WTC11 (cell line): ENCODE results near the gene NEO1.

Experiments used
- ATF3 ChIP-seq: sonication (generic); formaldehyde crosslinking; conservative IDR thresholded peaks from 2 replicates; pipeline ENCODE4 v1.8.1; 2022; ENCODE audit warnings: mild to moderate bottlenecking, missing genetic modification reagents
- CTCF ChIP-seq: fragments of 200-600 bp; IDR thresholded peaks from 2 replicates; pipeline ENCODE4 v1.8.0; 2022; ENCODE audit warnings: antibody characterized with exemption
- ELF4 ChIP-seq: sonication (generic); formaldehyde crosslinking; IDR thresholded peaks from 2 replicates; pipeline ENCODE4 v1.8.1; 2022; ENCODE audit warnings: low read depth, mild to moderate bottlenecking, moderate library complexity, missing genetic modification reagents
- ESRRA ChIP-seq: sonication (generic); formaldehyde crosslinking; IDR thresholded peaks from 2 replicates; pipeline ENCODE4 v1.8.1; 2022; ENCODE audit warnings: mild to moderate bottlenecking, missing genetic modification reagents, borderline replicate concordance
- FOXK1 ChIP-seq: sonication (generic); formaldehyde crosslinking; IDR thresholded peaks from 2 replicates; pipeline ENCODE4 v1.8.0; 2022; ENCODE audit warnings: mild to moderate bottlenecking, moderate library complexity, missing genetic modification reagents
- NR2C2 ChIP-seq: sonication (generic); formaldehyde crosslinking; IDR thresholded peaks from 2 replicates; pipeline ENCODE4 v1.8.0; 2022; ENCODE audit warnings: mild to moderate bottlenecking, missing genetic modification reagents
- PREB ChIP-seq: sonication (generic); formaldehyde crosslinking; IDR thresholded peaks from 2 replicates; pipeline ENCODE4 v1.8.1; 2022; ENCODE audit warnings: mild to moderate bottlenecking, missing genetic modification reagents, moderate library complexity, borderline replicate concordance
- SP1 ChIP-seq: sonication (generic); formaldehyde crosslinking; conservative IDR thresholded peaks from 2 replicates; pipeline ENCODE4 v1.8.1; 2022; ENCODE audit warnings: missing genetic modification reagents
- USF1 ChIP-seq: sonication (generic); formaldehyde crosslinking; IDR thresholded peaks from 2 replicates; pipeline ENCODE4 v1.8.0; 2022; ENCODE audit warnings: mild to moderate bottlenecking, missing genetic modification reagents
- ZBTB43 ChIP-seq: sonication (generic); formaldehyde crosslinking; IDR thresholded peaks from 2 replicates; pipeline ENCODE4 v1.8.1; 2023; ENCODE audit warnings: mild to moderate bottlenecking, missing genetic modification reagents
- ZMAT4 ChIP-seq: fragments of 250-450 bp; sonication (Bioruptor Pico); IDR thresholded peaks from 2 replicates; pipeline ENCODE4 v1.9.0; 2021; ENCODE audit warnings: mild to moderate bottlenecking
- ZNF138 ChIP-seq: sonication (generic); formaldehyde crosslinking; conservative IDR thresholded peaks from 2 replicates; pipeline ENCODE4 v1.8.1; 2022; ENCODE audit warnings: mild to moderate bottlenecking, moderate library complexity, missing genetic modification reagents
- ZNF263 ChIP-seq: sonication (generic); formaldehyde crosslinking; IDR thresholded peaks from 2 replicates; pipeline ENCODE4 v1.8.1; 2022; ENCODE audit warnings: low read depth, mild to moderate bottlenecking, moderate library complexity, missing genetic modification reagents
- ZSCAN18 ChIP-seq: fragments of 250-450 bp; sonication (Bioruptor Pico); IDR thresholded peaks from 2 replicates; pipeline ENCODE4 v2.1.2; 2022; ENCODE audit warnings: mild to moderate bottlenecking, moderate library complexity

GRCh38 chr15:73006523-73006922 is 45.7 kb upstream of the NEO1 start:
- TF ChIP-seq ZBTB43 (CRISPR knock-in tag) (no peak), ESRRA (CRISPR knock-in tag) (no peak), SP1 (CRISPR knock-in tag) (no peak), ZSCAN18 (CRISPR knock-in tag) (no peak), PREB (CRISPR knock-in tag) (no peak), CTCF (no peak), FOXK1 (CRISPR knock-in tag) (no peak), ZNF138 (CRISPR knock-in tag) (no peak), ELF4 (no peak), ATF3 (CRISPR knock-in tag) (no peak), NR2C2 (CRISPR knock-in tag) (no peak), USF1 (CRISPR knock-in tag) (no peak), ZMAT4 (CRISPR knock-in tag) (no peak), ZNF263 (CRISPR knock-in tag) (no peak)
